ENCODE results near the gene UQCRC2. TPM values are rescaled to one million over a fixed set of nuclear protein-coding genes. Genes with fewer than 3 reads are reported as not detected.

UQCRC2 gene
- total and polyA plus RNA-seq, 2 donors (not counting 3 experiments of a cell fraction or from before 2014, with no cell fraction given): 132 to 189 TPM

DNA sequence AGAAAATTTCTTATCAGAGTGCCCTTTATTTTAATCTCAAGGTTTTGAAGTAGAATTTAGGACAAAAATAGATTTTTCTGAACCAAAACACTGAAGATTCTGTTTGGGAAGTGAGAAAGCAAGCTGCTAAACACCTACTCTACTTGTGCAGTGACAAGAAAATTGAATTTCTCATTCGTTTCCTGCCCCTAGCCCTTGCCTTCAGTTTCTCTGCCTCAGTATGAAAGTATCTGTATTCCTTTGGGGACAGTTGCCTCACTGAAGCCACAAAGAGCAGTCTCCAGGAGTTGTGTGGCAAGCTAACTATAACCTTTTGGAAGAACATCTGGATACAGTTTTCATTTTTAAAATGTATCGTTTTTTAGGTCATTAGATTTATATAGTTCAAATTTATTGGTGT is 74.5 kb downstream of the UQCRC2 start:
- Histone ChIP-seq H3K4me2 (ENCODE audit: insufficient read depth, low read length) (peak overlapping the region; percentile 96), H3K27me3 (ENCODE audit: control insufficient read depth in 2 of 2, insufficient read depth in 2 of 2, low read length in 2 of 2) (no peaks in the 10 kb centered on the region), H3K79me2 (ENCODE audit: control insufficient read depth, insufficient read depth, low read length) (peaks cover 85% of the 10 kb centered on the region), H3K9me3 (replicated peaks; ENCODE audit: control insufficient read depth, insufficient read depth, low read length) (no peaks in the 10 kb centered on the region), H3K36me3 (ENCODE audit: control insufficient read depth in 2 of 2, extremely low read depth in 1 of 2, insufficient read depth in 2 of 2, low read length in 2 of 2) (peaks cover 0 to 2% of the 10 kb centered on the region in 2 experiments), H3K9ac (replicated peaks; ENCODE audit: extremely low read depth, insufficient read depth, low read length) (peak overlapping the region; percentile 91), H3K27ac (ENCODE audit: insufficient read depth, low read depth, low read length) (peak overlapping the region; percentile 93), H3K4me1 (ENCODE audit: control insufficient read depth, extremely low read depth, insufficient read depth, low read length) (peaks cover 63% of the 10 kb centered on the region), H4K20me1 (replicated peaks; ENCODE audit: control insufficient read depth, extremely low read depth, insufficient read depth, low read length) (no peaks in the 10 kb centered on the region), H3K4me3 (replicated peaks in 1 of 3; ENCODE audit: insufficient read depth in 1 of 3, low read depth in 1 of 3, low read length in 3 of 3) (no peak overlapping the region), H2AFZ (ENCODE audit: low read depth, low read length) (no peak overlapping the region), H3K9me1 (replicated peaks; ENCODE audit: control insufficient read depth, extremely low read depth, insufficient read depth, low read length) (no peaks in the 10 kb centered on the region)
- no peak for FAIRE-seq
- intact Hi-C loops (cut with micrococcal nuclease): no loop called here
- no peak for DNase-seq (ENCODE audit: low read depth, low spot score)
- ChIA-PET CTCF (interaction anchor here (1.1 to 4.2 kb wide), 4 partner anchors 18 to 71 kb away, joined by 3 to 59 read pairs (median 6); no protein-coding TSS in a partner anchor), POLR2A (interaction anchor here (1.4 kb wide), 1 partner anchor 20 kb away, joined by 4 read pairs; the partner anchor contains the start of gene MOSMO)
- BruUV-seq (replicated peaks): no TSS peak
- TF ChIP-seq JUN (IDR thresholded peaks at IDR 0.05; ENCODE audit: borderline replicate concordance, insufficient read depth, insufficient read length, low read depth) (no peak), GATA2 (IDR thresholded peaks at IDR 0.05; ENCODE audit: insufficient read depth, insufficient read length, low read depth, low read length) (no peak), MYC (IDR thresholded peaks at IDR 0.05; ENCODE audit: low read depth, low read length) (no peak), EZH2 (IDR thresholded peaks at IDR 0.05; ENCODE audit: borderline replicate concordance, low read depth, low read length, severe bottlenecking) (no peak), FOS (IDR thresholded peaks at IDR 0.05; ENCODE audit: borderline replicate concordance, insufficient read depth, low read length) (no peak), POLR2AphosphoS5 (IDR thresholded peaks at IDR 0.05; ENCODE audit: insufficient read depth, low read depth, low read length) (no peak), POLR2A (IDR thresholded peaks at IDR 0.05; ENCODE audit: low read depth, low read length) (no peak)
- TF ChIP-seq, protein P1, sequence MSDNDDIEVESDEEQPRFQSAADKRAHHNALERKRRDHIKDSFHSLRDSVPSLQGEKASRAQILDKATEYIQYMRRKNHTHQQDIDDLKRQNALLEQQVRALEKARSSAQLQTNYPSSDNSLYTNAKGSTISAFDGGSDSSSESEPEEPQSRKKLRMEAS (IDR thresholded peaks at IDR 0.05; ENCODE audit: insufficient read depth, insufficient read length): no peak
- TF ChIP-seq, protein P2, sequence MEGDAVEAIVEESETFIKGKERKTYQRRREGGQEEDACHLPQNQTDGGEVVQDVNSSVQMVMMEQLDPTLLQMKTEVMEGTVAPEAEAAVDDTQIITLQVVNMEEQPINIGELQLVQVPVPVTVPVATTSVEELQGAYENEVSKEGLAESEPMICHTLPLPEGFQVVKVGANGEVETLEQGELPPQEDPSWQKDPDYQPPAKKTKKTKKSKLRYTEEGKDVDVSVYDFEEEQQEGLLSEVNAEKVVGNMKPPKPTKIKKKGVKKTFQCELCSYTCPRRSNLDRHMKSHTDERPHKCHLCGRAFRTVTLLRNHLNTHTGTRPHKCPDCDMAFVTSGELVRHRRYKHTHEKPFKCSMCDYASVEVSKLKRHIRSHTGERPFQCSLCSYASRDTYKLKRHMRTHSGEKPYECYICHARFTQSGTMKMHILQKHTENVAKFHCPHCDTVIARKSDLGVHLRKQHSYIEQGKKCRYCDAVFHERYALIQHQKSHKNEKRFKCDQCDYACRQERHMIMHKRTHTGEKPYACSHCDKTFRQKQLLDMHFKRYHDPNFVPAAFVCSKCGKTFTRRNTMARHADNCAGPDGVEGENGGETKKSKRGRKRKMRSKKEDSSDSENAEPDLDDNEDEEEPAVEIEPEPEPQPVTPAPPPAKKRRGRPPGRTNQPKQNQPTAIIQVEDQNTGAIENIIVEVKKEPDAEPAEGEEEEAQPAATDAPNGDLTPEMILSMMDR (IDR thresholded peaks at IDR 0.05; ENCODE audit: extremely low read depth in 1 of 2, insufficient read depth in 1 of 2, low read depth in 1 of 2, low read length in 2 of 2): no peak
- dilution Hi-C loops (cut with MboI; ENCODE audit: extremely low pct_ligation_motif_present, low sequenced_read_pairs): no loop called here

Measured in endothelial cell of umbilical vein (primary cell).